ENCODE results near the gene UBE2G2.

- TF ChIP-seq POLR2AphosphoS5 (IDR thresholded peaks at IDR 0.05; ENCODE audit: low read depth, low read length), result no peak
- no peak for TF ChIP-seq POLR2A (IDR thresholded peaks at IDR 0.05; ENCODE audit: low read depth, low read length)
- TF ChIP-seq TAF1 (IDR thresholded peaks at IDR 0.05; ENCODE audit: borderline replicate concordance, low read depth, low read length), result no peak
These were observed 26.6 kb downstream of the UBE2G2 start for GRCh38 chr21:44774972-44775371.

Data from GM12892 (cell line).